K562 (cell line): ENCODE measurements around the gene MEIKIN. TPM values are rescaled to one million over a fixed set of nuclear protein-coding genes. Genes with fewer than 3 reads are reported as not detected.

ENCODE experiments used
- AFF4 ChIP-seq: sonication (generic); formaldehyde crosslinking; IDR thresholded peaks from 2 replicates; pipeline ENCODE4 v1.8.0; 2023; ENCODE audit warnings: mild to moderate bottlenecking, missing genetic modification reagents
- ARID3B ChIP-seq: fragments of 250-450 bp; sonication (Bioruptor Pico); IDR thresholded peaks from 2 replicates; pipeline ENCODE4 v1.4.0; 2020; ENCODE audit warnings: borderline replicate concordance
- ATF6 ChIP-seq: sonication (generic); formaldehyde crosslinking; IDR thresholded peaks from 2 replicates; pipeline ENCODE4 v1.4.0; 2020; ENCODE audit warnings: mild to moderate bottlenecking, missing genetic modification reagents
- BHLHE40 ChIP-seq: IDR thresholded peaks from 2 replicates; pipeline ENCODE4 v1.6.1; 2011; ENCODE audit warnings: low read length, improper control_type of control experiment
- BMI1 ChIP-seq: fragments of 150-350 bp; IDR thresholded peaks from 2 replicates; pipeline ENCODE4 v1.6.1; 2014; ENCODE audit warnings: low read length
- FOXP4 ChIP-seq: sonication (generic); formaldehyde crosslinking; IDR thresholded peaks from 2 replicates; pipeline ENCODE4 v1.8.0; 2022; ENCODE audit warnings: mild to moderate bottlenecking, missing genetic modification reagents, borderline replicate concordance
- MITF ChIP-seq: IDR thresholded peaks from 2 replicates; pipeline ENCODE4 v1.6.1; 2014; ENCODE audit warnings: antibody characterized with exemption
- PRDM10 ChIP-seq: fragments of 450-650 bp; IDR thresholded peaks from 2 replicates; pipeline ENCODE4 v1.6.1; 2018; ENCODE audit not compliant: partially characterized antibody
- RNF219 ChIP-seq: fragments of 250-450 bp; sonication (Bioruptor Pico); IDR thresholded peaks from 2 replicates; pipeline ENCODE4 v1.5.0; 2022; ENCODE audit warnings: mild to moderate bottlenecking
- ZNF785 ChIP-seq: fragments of 250-450 bp; sonication (Bioruptor Pico); IDR thresholded peaks from 2 replicates; pipeline ENCODE4 v1.4.0; 2020; ENCODE audit warnings: mild to moderate bottlenecking
- polyA plus RNA-seq, 8 experiments: library from polyadenylated mRNA; depleted of rRNA in 4 of 8; stranded (reverse) in 5 of 8; unstranded in 3 of 8; fragments of >200 nt; fragmentation: Nextera tagmentation in 2 of 8; fragmentation: Illumina TruSeq in 1 of 8; extraction: Ambion mirVana in 2 of 8; extraction: Trizol in 1 of 8; gene quantifications; 2 replicates each; pipeline versions ENCODE4 v1.2.1 to v1.2.3, GENCODE V29; 2011 to 2014; ENCODE audit warnings: inconsistent platforms in 1 of 8, missing spikeins in 1 of 8
- total RNA-seq, 7 experiments: library from RNA; depleted of rRNA in 6 of 7; stranded (reverse); fragments of >200 nt in 6 of 7; fragmentation: Illumina TruSeq in 2 of 7; extraction: Trizol in 2 of 7; gene quantifications; 2 replicates each; pipeline versions ENCODE4 v1.2.1 to v1.2.3, GENCODE V29; 2011 to 2021; ENCODE audit warnings: low replicate concordance in 1 of 7

MEIKIN gene
- total and polyA plus RNA-seq, 9 of the 15 experiments (the other 6 are each of a cell fraction or from before 2014, with no cell fraction given): 0.18 TPM; not detected in 8

GRCh38 chr5:131814990-131815389, 130.5 kb downstream of the MEIKIN start (continued):
- TF ChIP-seq MITF (no peak), BHLHE40 (no peak), ZNF785 (CRISPR knock-in tag) (no peak), ARID3B (no peak), BMI1 (no peak), PRDM10 (no peak), FOXP4 (no peak), ATF6 (CRISPR knock-in tag) (no peak), AFF4 (CRISPR knock-in tag) (no peak), RNF219 (CRISPR knock-in tag) (no peak)
